GM12875 (cell line): Measurements from ENCODE around the gene SNX20.

ENCODE experiments used
- H3K4me3 ChIP-seq: one replicate; pipeline ENCODE4 v1.5.1; 2011; ENCODE audit warnings: low read depth, low read length, control low read depth
- TF ChIP-seq, protein P1 (sequence below): IDR thresholded peaks from 2 replicates; pipeline ENCODE4 v1.5.1; 2011; ENCODE audit warnings: low read depth, mild to moderate bottlenecking, control low read depth, inconsistent platforms, low read length, moderate library complexity, borderline replicate concordance; ENCODE audit not compliant: insufficient read depth

The SNX20 gene

DNA sequence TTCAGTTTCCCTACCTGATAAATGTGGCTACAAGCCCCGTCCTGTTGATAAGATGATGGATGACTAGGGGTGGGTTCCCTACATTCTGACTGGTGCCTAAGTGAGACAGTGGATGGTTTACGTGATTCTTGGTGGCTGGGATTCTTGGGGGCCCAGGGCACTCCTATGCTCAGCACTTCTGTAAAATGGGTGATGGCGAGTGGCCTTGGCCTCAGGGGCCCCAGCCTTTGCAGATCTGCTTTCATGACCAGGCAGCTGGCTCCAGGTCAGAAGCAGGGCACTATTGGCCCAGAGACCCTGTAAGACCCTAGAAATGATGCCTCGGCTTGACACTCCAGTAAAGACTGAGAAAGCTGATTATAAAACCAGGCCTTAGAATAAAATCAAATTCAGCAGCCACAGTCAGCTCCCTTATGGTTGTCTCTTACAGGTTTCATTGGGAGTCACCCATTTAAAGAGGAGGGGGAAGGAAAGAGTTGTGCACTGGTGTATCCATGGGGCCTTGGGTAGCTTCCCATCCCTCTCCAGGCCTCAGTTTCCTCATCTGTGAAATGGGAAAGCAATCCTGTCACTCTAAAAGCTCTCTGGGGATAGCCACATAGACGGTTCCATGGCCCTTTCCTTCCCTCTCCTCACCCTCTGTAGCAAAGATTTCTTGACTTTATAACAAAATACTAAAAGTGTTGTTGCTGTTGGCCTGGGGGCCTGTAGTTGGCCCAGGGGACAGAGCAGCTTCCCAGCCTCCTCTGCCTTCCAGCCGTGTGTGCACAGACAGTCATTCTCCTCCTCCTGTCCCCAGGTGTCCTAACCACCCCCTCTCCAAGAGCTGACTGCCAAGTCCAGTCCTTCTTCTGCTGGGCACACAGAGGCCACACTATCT, 1.2 kb downstream of the SNX20 start:
- H3K4me3 ChIP-seq, result peak overlapping the region; percentile 59
- TF ChIP-seq, protein P1, sequence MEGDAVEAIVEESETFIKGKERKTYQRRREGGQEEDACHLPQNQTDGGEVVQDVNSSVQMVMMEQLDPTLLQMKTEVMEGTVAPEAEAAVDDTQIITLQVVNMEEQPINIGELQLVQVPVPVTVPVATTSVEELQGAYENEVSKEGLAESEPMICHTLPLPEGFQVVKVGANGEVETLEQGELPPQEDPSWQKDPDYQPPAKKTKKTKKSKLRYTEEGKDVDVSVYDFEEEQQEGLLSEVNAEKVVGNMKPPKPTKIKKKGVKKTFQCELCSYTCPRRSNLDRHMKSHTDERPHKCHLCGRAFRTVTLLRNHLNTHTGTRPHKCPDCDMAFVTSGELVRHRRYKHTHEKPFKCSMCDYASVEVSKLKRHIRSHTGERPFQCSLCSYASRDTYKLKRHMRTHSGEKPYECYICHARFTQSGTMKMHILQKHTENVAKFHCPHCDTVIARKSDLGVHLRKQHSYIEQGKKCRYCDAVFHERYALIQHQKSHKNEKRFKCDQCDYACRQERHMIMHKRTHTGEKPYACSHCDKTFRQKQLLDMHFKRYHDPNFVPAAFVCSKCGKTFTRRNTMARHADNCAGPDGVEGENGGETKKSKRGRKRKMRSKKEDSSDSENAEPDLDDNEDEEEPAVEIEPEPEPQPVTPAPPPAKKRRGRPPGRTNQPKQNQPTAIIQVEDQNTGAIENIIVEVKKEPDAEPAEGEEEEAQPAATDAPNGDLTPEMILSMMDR, result no peak

GRCh38 chr16:50679266-50679665, 1.8 kb downstream of the SNX20 start:
- no peak overlapping the region for H3K4me3 ChIP-seq
- TF ChIP-seq, protein P1, result no peak

GRCh38 chr16:50678531-50678930, 2.6 kb downstream of the SNX20 start:
- TF ChIP-seq, protein P1, result no peak
- no peak overlapping the region for H3K4me3 ChIP-seq

DNA sequence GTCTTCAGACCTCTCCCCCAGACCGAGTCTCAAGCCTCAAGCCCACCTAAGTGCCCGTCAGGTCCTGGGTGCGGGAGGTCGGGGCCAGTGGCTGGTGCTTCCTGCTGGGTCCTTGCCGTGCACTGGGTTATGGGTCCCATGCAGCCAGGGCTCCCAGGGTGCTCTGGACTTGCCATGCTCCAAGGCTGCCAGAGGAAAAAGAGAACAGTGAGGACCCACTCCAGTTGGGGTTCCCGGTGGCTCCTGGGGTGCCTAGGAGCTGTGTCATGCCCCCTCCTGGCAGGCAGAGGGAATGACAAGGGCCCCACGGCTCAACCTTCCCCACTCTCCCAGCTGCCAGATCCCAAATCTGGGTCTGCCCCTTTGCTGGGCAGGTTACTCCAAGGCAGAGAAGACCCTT, 3.8 kb downstream of the SNX20 start:
- TF ChIP-seq, protein P1, result peak; percentile 74
- no peak overlapping the region for H3K4me3 ChIP-seq

DNA sequence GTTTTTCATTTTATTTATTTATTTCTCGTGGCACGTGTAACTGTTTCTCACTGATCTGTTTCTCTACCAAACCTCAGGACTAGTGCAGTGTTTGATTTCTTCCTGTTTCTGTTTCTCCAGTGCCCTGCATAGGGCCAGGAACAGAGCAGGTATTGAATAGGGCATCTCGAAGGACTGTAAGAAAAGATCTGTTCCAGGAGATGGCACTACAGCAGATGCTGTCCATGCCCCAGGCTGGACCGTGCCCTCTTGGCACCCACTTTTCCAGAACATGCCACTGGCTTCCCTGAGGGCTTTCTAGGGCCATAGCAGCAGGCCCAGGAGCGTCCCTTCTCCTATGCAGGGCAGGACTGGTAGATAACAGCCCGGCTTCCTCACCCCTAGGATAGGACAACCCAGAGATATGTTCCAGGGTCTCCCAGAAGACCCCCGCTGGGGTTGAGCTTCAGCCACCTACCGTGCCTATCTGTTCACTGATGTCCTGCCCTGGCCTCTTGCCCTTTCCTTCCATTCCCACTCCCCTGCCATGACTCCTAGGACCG, 4.4 kb downstream of the SNX20 start:
- no peak overlapping the region for H3K4me3 ChIP-seq

DNA sequence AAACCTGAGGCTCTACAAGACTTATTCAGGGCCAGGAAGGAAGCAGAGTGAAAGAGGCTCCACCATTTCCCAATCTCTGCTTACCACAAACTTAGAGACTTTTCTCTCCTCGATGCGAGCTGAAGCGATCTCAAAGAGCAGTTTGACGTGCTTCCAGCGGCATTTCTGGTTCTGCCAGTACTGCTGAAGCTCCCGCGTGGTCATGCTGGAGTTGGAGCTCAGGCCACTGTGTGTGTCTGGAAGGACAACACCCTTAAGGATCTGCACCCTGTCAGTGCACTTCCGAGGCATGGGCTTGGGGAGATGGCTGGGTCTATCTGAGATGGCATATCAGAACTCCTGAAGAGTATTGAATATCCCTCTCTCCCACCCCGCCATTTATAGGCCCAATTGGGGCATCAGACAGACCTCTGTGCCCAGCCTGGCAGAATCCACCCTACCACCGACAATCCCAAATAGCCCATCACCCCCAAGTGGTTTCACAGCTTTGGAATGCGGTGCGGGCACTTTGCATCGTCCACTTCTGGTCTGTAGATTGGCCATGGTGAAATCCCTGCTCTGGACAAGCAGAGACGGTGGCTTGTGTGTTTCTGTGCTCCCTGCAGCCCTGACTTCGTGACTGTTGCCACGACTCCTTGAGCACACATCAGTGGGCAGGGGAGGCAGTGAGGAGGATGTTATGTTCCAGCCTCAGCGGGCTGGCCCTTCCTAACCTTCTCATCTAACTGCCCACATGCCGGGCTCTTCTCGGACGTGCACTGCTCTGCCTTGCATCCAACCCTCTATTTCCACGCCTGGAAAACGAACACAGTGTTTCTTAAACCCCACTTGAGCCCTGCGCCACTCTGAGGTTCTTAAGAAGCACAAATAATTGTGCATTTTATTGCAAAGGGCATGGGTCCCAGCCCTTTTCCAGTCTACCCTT, 5.2 kb downstream of the SNX20 start:
- TF ChIP-seq, protein P1, result no peak
- H3K4me3 ChIP-seq, result no peak overlapping the region

More for the DNA sequence above, 4.4 kb downstream of the SNX20 start:
- TF ChIP-seq, protein P1, result no peak
